Measurements from ENCODE around the gene SLC25A15. TPM values are rescaled to one million over a fixed set of nuclear protein-coding genes. Genes with fewer than 3 reads are reported as not detected.
"Not testable (repeated sequence)": the region's sequence is repeated elsewhere in the genome, so short reads cannot be mapped to it uniquely, and the experiment has no call there.

Gene SLC25A15
- total RNA-seq, 1 donor from 2014 or later, result 11.8 TPM

DNA sequence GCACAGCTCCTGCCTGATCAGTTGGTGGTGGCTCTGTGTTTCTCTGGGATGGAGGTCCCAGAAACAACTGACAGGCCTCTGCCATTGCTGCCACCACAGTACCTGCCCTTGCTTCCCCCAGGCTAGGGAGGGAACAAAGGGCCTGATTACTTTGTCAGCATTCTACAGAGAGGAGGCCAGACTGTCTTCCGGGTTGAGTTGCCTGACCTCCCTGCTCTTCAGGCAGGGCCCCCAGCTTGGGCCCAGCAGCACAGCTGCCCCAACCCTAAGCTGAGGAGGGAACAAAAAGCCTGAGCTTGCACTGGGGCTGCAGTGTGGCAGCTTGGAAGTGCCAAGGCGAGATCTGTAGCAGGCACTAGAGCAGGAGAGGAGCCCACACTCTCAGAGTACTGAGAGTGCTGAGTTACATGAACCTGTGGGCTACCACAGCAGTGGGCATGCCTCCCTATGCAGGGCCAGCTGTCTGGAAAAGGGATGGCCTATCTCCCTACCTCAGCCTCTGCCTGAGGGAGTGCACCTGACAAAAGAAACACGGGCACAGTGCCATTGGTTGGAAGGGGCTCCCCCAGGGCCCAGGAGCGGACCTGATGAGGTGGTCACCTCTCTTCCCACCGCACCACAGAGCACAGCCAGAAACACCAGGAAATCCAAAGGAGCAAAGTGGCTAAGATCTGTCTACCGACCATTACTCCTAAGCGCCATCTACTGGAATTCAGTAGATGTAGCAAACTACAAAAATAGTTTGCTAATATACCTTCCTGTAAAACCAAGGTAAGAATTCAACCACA lies 24.4 kb downstream of the SLC25A15 start:
- DNase-seq (ENCODE audit: low spot score), result no peak

GRCh38 chr13:40814803-40815202 lies 25.4 kb downstream of the SLC25A15 start:
- DNase-seq (ENCODE audit: low spot score), result no peak

- no peak for DNase-seq (ENCODE audit: low spot score)
Measured at GRCh38 chr13:40818926-40819325, 29.5 kb downstream of the SLC25A15 start.

- no peak for DNase-seq (ENCODE audit: low spot score)
Measured at GRCh38 chr13:40819797-40820315, 30.4 kb downstream of the SLC25A15 start.

DNA sequence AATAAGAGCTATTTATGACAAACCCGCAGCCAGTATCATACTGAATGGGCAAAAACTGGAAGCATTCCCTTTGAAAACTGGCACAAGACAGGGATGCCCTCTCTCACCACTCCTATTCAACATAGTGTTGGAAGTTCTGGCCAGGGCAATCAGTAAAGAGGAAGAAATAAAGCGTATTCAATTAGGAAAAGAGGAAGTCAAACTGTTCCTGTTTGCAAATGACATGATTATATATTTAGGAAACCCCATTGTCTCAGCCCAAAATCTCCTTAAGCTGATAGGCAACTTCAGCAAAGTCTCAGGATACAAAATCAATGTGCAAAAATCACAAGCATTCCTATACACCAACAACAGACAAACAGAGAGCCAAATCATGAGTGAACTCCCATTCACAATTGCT lies 50.3 kb downstream of the SLC25A15 start:
- not testable (repeated sequence) for DNase-seq (ENCODE audit: low spot score)

GRCh38 chr13:40840955-40841354 lies 51.5 kb downstream of the SLC25A15 start:
- DNase-seq (ENCODE audit: low spot score), result not testable (repeated sequence)

Other genes with a start within 250 kb of the SLC25A15 start
- gene FOXO1, start 123.0 kb upstream of the SLC25A15 start, total RNA-seq, result 24.9 TPM
- gene MRPS31, start 18.4 kb upstream of the SLC25A15 start, total RNA-seq, result 18.1 TPM
- gene ELF1, start 229.7 kb downstream of the SLC25A15 start, total RNA-seq, result 121 TPM

All from mucosa of gallbladder (tissue), 1 donor.